ENCODE results near the gene MED14.

MED14 gene

GRCh38 chrX:40663880-40664630 is 71.3 kb downstream of the MED14 start:
- DNase-seq (ENCODE audit: low read depth in 2 of 2), result no peak

- DNase-seq (ENCODE audit: low read depth in 2 of 2), result no peak
Measured at GRCh38 chrX:40663078-40663740, 72.1 kb downstream of the MED14 start.

GRCh38 chrX:40661489-40661888 is 73.9 kb downstream of the MED14 start:
- DNase-seq (ENCODE audit: low read depth in 2 of 2), result no peak

GRCh38 chrX:40660381-40660780 is 75.0 kb downstream of the MED14 start:
- no peak for DNase-seq (ENCODE audit: low read depth in 2 of 2)

- DNase-seq (ENCODE audit: low read depth in 2 of 2), result no peak
Measured at GRCh38 chrX:40653535-40653934, 81.8 kb downstream of the MED14 start.

GRCh38 chrX:40652664-40653063 is 82.7 kb downstream of the MED14 start:
- no peak for DNase-seq (ENCODE audit: low read depth in 2 of 2)

- peak; percentile 44 to 58 for DNase-seq (ENCODE audit: low read depth in 2 of 2)
Measured at GRCh38 chrX:40651620-40652223, 83.6 kb downstream of the MED14 start.

- peak; percentile 83 to 97 for DNase-seq (ENCODE audit: low read depth in 2 of 2)
Measured at GRCh38 chrX:40647307-40648197, 87.8 kb downstream of the MED14 start, which contains the start of gene CXorf38. Gene CXorf38, minus strand, starts transcription at chrX:40647561. Its CDS starts 41 bp downstream, at chrX:40647520.

- DNase-seq (ENCODE audit: low read depth in 2 of 2), result no peak
Measured at GRCh38 chrX:40646489-40647306, 88.6 kb downstream of the MED14 start.

- no peak for DNase-seq (ENCODE audit: low read depth in 2 of 2)
Measured at GRCh38 chrX:40644821-40645358, 90.5 kb downstream of the MED14 start.

GRCh38 chrX:40644176-40644575 is 91.2 kb downstream of the MED14 start:
- no peak for DNase-seq (ENCODE audit: low read depth in 2 of 2)

GRCh38 chrX:40637687-40638086 is 97.7 kb downstream of the MED14 start:
- DNase-seq (ENCODE audit: low read depth in 2 of 2), result no peak

- no peak for DNase-seq (ENCODE audit: low read depth in 2 of 2)
Measured at GRCh38 chrX:40632199-40632598, 103.1 kb downstream of the MED14 start.

- no peak for DNase-seq (ENCODE audit: low read depth in 2 of 2)
Measured at GRCh38 chrX:40628506-40628905, 106.8 kb downstream of the MED14 start.

- DNase-seq (ENCODE audit: low read depth in 2 of 2), result no peak
Measured at GRCh38 chrX:40625294-40625693, 110.0 kb downstream of the MED14 start.

- no peak for DNase-seq (ENCODE audit: low read depth in 2 of 2)
Measured at GRCh38 chrX:40623665-40624064, 111.7 kb downstream of the MED14 start.

- no peak for DNase-seq (ENCODE audit: low read depth in 2 of 2)
Measured at GRCh38 chrX:40623139-40623536, 112.2 kb downstream of the MED14 start, which contains the start of gene MPC1L. Gene MPC1L, plus strand, starts transcription at chrX:40623428. Its CDS starts 138 bp downstream, at chrX:40623566.

- DNase-seq (ENCODE audit: low read depth in 2 of 2), result no peak
Measured at GRCh38 chrX:40622479-40623138, 112.7 kb downstream of the MED14 start.

- DNase-seq (ENCODE audit: low read depth in 2 of 2), result no peak
Measured at GRCh38 chrX:40617566-40617965, 117.8 kb downstream of the MED14 start.

- no peak for DNase-seq (ENCODE audit: low read depth in 2 of 2)
Measured at GRCh38 chrX:40615976-40616375, 119.4 kb downstream of the MED14 start.
